ENCODE results near the gene CCDC38.

Gene CCDC38

GRCh38 chr12:95830335-95831089, 111.9 kb downstream of the CCDC38 start:
- no peak for DNase-seq

GRCh38 chr12:95829395-95829794, 113.0 kb downstream of the CCDC38 start:
- DNase-seq: no peak

GRCh38 chr12:95820096-95820703, 122.2 kb downstream of the CCDC38 start:
- DNase-seq: peak; percentile 50
